Mesendoderm (in vitro differentiated cells): Measurements from ENCODE around the gene PKNOX1.
A peak's percentile ranks its signal among the peaks of the same experiment; 100 is the strongest.

Source experiments
- DNase-seq: peaks from one replicate; pipeline ENCODE4 v3.0.0; 2013
- H2AK5ac ChIP-seq: 2 replicates; pipeline ENCODE4 v1.6.1; 2013; ENCODE audit warnings: low read length, inconsistent platforms
- H2BK120ac ChIP-seq: 2 replicates; pipeline ENCODE4 v1.6.1; 2013; ENCODE audit warnings: low read depth, mild to moderate bottlenecking, low read length, moderate library complexity, mixed read lengths
- H2BK15ac ChIP-seq: replicated peaks from 2 replicates; pipeline ENCODE4 v1.6.1; 2013; ENCODE audit warnings: low read depth, mild to moderate bottlenecking, moderate library complexity
- H2BK5ac ChIP-seq: 2 replicates; pipeline ENCODE4 v1.6.1; 2013; ENCODE audit warnings: low read length, inconsistent platforms
- H3K18ac ChIP-seq: 2 replicates; pipeline ENCODE4 v1.6.1; 2013; ENCODE audit warnings: mild to moderate bottlenecking, low read length, mixed read lengths
- H3K23ac ChIP-seq: one replicate; pipeline ENCODE4 v1.6.1; 2013; ENCODE audit warnings: low read length
- H3K27ac ChIP-seq: 2 replicates; pipeline ENCODE4 v1.5.1; 2013; ENCODE audit warnings: low read depth, mild to moderate bottlenecking, inconsistent platforms, low read length, moderate library complexity
- H3K27me3 ChIP-seq: 2 replicates; pipeline ENCODE4 v1.6.1; 2013; ENCODE audit warnings: low read length, control low read depth, mild to moderate bottlenecking, inconsistent platforms; ENCODE audit not compliant: insufficient read depth, poor library complexity
- H3K36me3 ChIP-seq: 2 replicates; pipeline ENCODE4 v1.6.1; 2013; ENCODE audit warnings: low read length, inconsistent platforms; ENCODE audit not compliant: control insufficient read depth, insufficient read depth
- H3K4ac ChIP-seq: one replicate; pipeline ENCODE4 v1.6.1; 2013; ENCODE audit warnings: low read depth, mild to moderate bottlenecking, low read length, moderate library complexity
- H3K4me1 ChIP-seq: 2 replicates; pipeline ENCODE4 v1.6.1; 2013; ENCODE audit warnings: low read depth, low read length, inconsistent platforms; ENCODE audit not compliant: control insufficient read depth
- H3K4me2 ChIP-seq: 2 replicates; pipeline ENCODE4 v1.6.1; 2013; ENCODE audit warnings: low read length
- H3K4me3 ChIP-seq: 2 replicates; pipeline ENCODE4 v1.5.1; 2013; ENCODE audit warnings: mild to moderate bottlenecking, low read length
- H3K56ac ChIP-seq: one replicate; pipeline ENCODE4 v1.6.1; 2013; ENCODE audit warnings: low read length
- H3K79me1 ChIP-seq: 2 replicates; pipeline ENCODE4 v1.6.1; 2013; ENCODE audit warnings: low read length, inconsistent platforms
- H3K79me2 ChIP-seq: 2 replicates; pipeline ENCODE4 v1.6.1; 2013; ENCODE audit warnings: mild to moderate bottlenecking, low read length; ENCODE audit not compliant: control insufficient read depth, insufficient read depth
- H3K9ac ChIP-seq: 2 replicates; pipeline ENCODE4 v1.6.1; 2013; ENCODE audit warnings: low read length, inconsistent platforms
- H4K5ac ChIP-seq: one replicate; pipeline ENCODE4 v1.6.1; 2013; ENCODE audit warnings: low read length
- H4K8ac ChIP-seq: one replicate; pipeline ENCODE4 v1.6.1; 2013; ENCODE audit warnings: low read depth, mild to moderate bottlenecking, control low read depth, low read length, moderate library complexity
- WGBS: extraction: QIAGEN DNeasy Blood & Tissue Kit; methylation state at CpG from one replicate; pipeline ENCODE4 v1.1.7; 2013; ENCODE audit warnings: low lambda C conversion rate, missing lambda C conversion rate; ENCODE audit not compliant: insufficient coverage; ENCODE audit errors: extremely low coverage; 5-methylcytosine and 5-hydroxymethylcytosine counted together

The PKNOX1 gene

DNA sequence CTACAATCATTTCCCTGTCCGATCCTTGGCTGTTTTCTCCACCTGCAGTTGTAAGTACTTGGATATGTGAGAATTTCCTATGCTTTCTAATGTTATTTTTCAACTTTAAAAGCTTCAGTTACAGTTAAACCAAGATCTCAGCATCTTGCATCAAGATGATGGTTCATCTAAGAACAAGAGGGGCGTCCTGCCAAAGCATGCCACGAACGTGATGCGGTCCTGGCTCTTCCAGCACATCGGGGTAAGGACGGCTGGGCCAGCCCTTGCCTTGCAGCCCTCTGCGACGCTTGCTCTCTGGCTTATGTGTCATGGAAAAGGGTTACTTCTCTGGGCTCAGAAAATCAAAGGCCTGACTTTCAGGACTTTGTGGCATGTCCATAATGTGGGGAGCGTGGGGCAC is 46.8 kb downstream of the PKNOX1 start:
- no peak overlapping the region for H2BK120ac ChIP-seq
- H4K5ac ChIP-seq: no peak overlapping the region
- H2AK5ac ChIP-seq: no peak overlapping the region
- no peak overlapping the region for H3K18ac ChIP-seq
- H3K4me2 ChIP-seq: no peak overlapping the region
- H3K27ac ChIP-seq: no peak overlapping the region
- no peak overlapping the region for H3K9ac ChIP-seq
- H2BK15ac ChIP-seq: no peak overlapping the region
- no peak overlapping the region for H2BK5ac ChIP-seq
- H3K27me3 ChIP-seq: no peaks in the 10 kb centered on the region
- no peak overlapping the region for H3K56ac ChIP-seq
- no peak overlapping the region for H3K4me3 ChIP-seq
- no peaks in the 10 kb centered on the region for H3K4me1 ChIP-seq
- H3K4ac ChIP-seq: no peak overlapping the region
- DNase-seq: no peak
- H3K36me3 ChIP-seq: peaks cover 6% of the 10 kb centered on the region
- no peaks in the 10 kb centered on the region for H3K79me1 ChIP-seq
- no CpG with 5 or more reads among the region's 10 CpGs for WGBS
- H3K23ac ChIP-seq: no peak overlapping the region
- no peak overlapping the region for H4K8ac ChIP-seq
- H3K79me2 ChIP-seq: no peaks in the 10 kb centered on the region

GRCh38 chr21:43021756-43022600 is 47.6 kb downstream of the PKNOX1 start:
- Histone ChIP-seq H2BK15ac (no peak overlapping the region), H4K5ac (no peak overlapping the region), H3K18ac (no peak overlapping the region), H2AK5ac (no peak overlapping the region), H3K79me1 (no peaks in the 10 kb centered on the region), H3K79me2 (no peaks in the 10 kb centered on the region), H2BK120ac (no peak overlapping the region), H3K4ac (no peak overlapping the region), H3K27me3 (no peaks in the 10 kb centered on the region), H3K4me2 (no peak overlapping the region), H3K56ac (no peak overlapping the region), H3K9ac (no peak overlapping the region), H3K4me1 (no peaks in the 10 kb centered on the region), H3K27ac (no peak overlapping the region), H2BK5ac (no peak overlapping the region), H3K4me3 (no peak overlapping the region), H3K23ac (no peak overlapping the region), H4K8ac (no peak overlapping the region), H3K36me3 (peaks cover 6% of the 10 kb centered on the region)
- no peak for DNase-seq
- no CpG with 5 or more reads among the region's 28 CpGs for WGBS

- no peak overlapping the region for H3K56ac ChIP-seq
- no peak overlapping the region for H3K23ac ChIP-seq
- H3K4me3 ChIP-seq: no peak overlapping the region
- H4K8ac ChIP-seq: no peak overlapping the region
- H3K4ac ChIP-seq: no peak overlapping the region
- H3K27me3 ChIP-seq: no peaks in the 10 kb centered on the region
- no peak for DNase-seq
- H4K5ac ChIP-seq: no peak overlapping the region
- H2AK5ac ChIP-seq: no peak overlapping the region
- peaks cover 2% of the 10 kb centered on the region for H3K36me3 ChIP-seq
- H3K4me1 ChIP-seq: no peaks in the 10 kb centered on the region
- H3K4me2 ChIP-seq: no peak overlapping the region
- no peak overlapping the region for H2BK120ac ChIP-seq
- H3K79me1 ChIP-seq: no peaks in the 10 kb centered on the region
- H3K27ac ChIP-seq: no peak overlapping the region
- H2BK15ac ChIP-seq: no peak overlapping the region
- H3K9ac ChIP-seq: no peak overlapping the region
- no peak overlapping the region for H3K18ac ChIP-seq
- H3K79me2 ChIP-seq: no peaks in the 10 kb centered on the region
- WGBS: no CpG with 5 or more reads among the region's 8 CpGs
- H2BK5ac ChIP-seq: no peak overlapping the region
These were observed 48.8 kb downstream of the PKNOX1 start for GRCh38 chr21:43023175-43023574.

DNA sequence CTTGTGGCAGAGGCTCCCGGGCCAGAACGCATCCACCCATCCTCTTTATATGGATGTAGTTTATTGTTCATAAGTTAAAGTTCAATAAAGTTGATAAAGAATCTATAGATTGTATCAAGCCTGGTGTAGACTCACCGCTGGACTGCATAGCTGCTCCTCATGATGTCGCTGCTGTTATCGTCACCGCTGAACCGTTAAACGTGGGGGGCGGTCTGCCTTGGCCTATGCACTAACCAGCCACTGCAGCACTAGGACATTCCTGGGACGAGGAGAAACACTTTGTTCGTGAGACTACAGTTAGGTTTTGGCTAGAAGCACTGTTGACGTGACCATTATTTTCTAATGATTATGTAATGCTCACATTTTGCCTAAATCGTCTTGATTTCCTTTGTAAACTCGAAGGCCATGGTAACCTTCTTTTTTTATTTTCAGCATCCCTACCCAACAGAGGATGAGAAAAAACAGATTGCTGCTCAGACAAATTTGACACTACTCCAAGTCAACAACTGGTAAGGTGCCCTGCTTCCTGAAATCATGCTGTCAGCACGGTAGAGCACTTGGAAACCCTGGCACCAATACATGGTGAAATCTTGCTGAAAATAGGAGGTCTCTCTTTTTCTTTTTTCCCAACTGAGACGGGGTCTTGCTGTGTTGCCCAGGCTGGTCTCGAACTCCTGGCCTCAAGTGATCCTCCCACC is 50.2 kb downstream of the PKNOX1 start:
- H3K79me1 ChIP-seq: no peaks in the 10 kb centered on the region
- H3K4ac ChIP-seq: no peak overlapping the region
- no peak overlapping the region for H3K23ac ChIP-seq
- no peak overlapping the region for H3K27ac ChIP-seq
- H3K79me2 ChIP-seq: no peaks in the 10 kb centered on the region
- no peak overlapping the region for H4K8ac ChIP-seq
- no peak overlapping the region for H2BK120ac ChIP-seq
- no peaks in the 10 kb centered on the region for H3K4me1 ChIP-seq
- no peak overlapping the region for H3K4me2 ChIP-seq
- no peak overlapping the region for H2BK5ac ChIP-seq
- no peak overlapping the region for H2BK15ac ChIP-seq
- no peaks in the 10 kb centered on the region for H3K27me3 ChIP-seq
- WGBS: no CpG with 5 or more reads among the region's 17 CpGs
- H3K18ac ChIP-seq: no peak overlapping the region
- no peak overlapping the region for H3K9ac ChIP-seq
- H3K56ac ChIP-seq: no peak overlapping the region
- H3K36me3 ChIP-seq: peaks cover 3% of the 10 kb centered on the region
- no peak overlapping the region for H3K4me3 ChIP-seq
- no peak for DNase-seq
- H2AK5ac ChIP-seq: no peak overlapping the region
- H4K5ac ChIP-seq: no peak overlapping the region

DNA sequence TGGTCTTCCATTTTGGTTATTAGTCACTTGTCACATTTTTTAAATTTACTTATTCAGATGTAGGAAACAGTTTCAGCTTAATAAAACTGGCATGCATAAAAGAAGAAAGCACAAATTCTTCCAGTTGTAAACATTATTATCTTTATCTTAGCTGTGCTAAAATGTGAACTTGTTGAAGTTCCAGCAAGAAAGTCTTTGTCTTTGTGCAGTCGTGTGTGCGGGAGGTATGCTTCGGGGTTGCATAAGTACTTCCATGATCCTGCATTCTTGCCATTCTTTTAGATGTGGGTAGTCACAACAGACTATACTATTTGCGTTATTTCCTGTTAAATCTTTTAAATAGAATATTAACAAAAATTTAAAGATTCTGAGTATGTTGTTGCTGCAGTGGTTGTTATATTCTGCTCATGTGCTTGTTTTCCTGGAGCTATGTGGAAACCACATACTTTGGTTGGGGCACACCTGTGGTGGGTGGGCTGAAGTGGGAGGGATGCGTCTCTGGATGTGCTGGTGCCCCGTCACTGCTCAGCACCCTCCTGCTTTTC is 51.3 kb downstream of the PKNOX1 start:
- no peak overlapping the region for H3K9ac ChIP-seq
- no peaks in the 10 kb centered on the region for H3K79me2 ChIP-seq
- WGBS: no CpG with 5 or more reads among the region's 6 CpGs
- H2BK5ac ChIP-seq: no peak overlapping the region
- H3K4me1 ChIP-seq: no peaks in the 10 kb centered on the region
- H4K5ac ChIP-seq: no peak overlapping the region
- H3K27ac ChIP-seq: no peak overlapping the region
- H3K56ac ChIP-seq: no peak overlapping the region
- peak; percentile 36 for DNase-seq
- no peak overlapping the region for H2BK120ac ChIP-seq
- H3K27me3 ChIP-seq: no peaks in the 10 kb centered on the region
- H3K4ac ChIP-seq: no peak overlapping the region
- H3K23ac ChIP-seq: no peak overlapping the region
- no peak overlapping the region for H3K18ac ChIP-seq
- no peak overlapping the region for H2AK5ac ChIP-seq
- H4K8ac ChIP-seq: no peak overlapping the region
- H2BK15ac ChIP-seq: no peak overlapping the region
- peaks cover 4% of the 10 kb centered on the region for H3K36me3 ChIP-seq
- no peak overlapping the region for H3K4me2 ChIP-seq
- no peaks in the 10 kb centered on the region for H3K79me1 ChIP-seq
- no peak overlapping the region for H3K4me3 ChIP-seq
